Measurements from ENCODE around the gene AATK. TPM values are rescaled to one million over a fixed set of nuclear protein-coding genes. Genes with fewer than 3 reads are reported as not detected.

AATK gene
- total RNA-seq, 4 donors from 2014 or later: 4.1 to 17.6 (median 7.4) TPM

GRCh38 chr17:81179220-81179619 lies 13.2 kb upstream of the AATK start:
- H3K9me3 ChIP-seq: no peaks in the 10 kb centered on the region
- intact Hi-C loops (cut with DNase I): no loop called here
- no peak overlapping the region for H3K4me3 ChIP-seq (replicated peaks in 1 of 3)
- no peak for TF ChIP-seq POLR2A (IDR thresholded peaks at IDR 0.05)
- TF ChIP-seq, protein P1, sequence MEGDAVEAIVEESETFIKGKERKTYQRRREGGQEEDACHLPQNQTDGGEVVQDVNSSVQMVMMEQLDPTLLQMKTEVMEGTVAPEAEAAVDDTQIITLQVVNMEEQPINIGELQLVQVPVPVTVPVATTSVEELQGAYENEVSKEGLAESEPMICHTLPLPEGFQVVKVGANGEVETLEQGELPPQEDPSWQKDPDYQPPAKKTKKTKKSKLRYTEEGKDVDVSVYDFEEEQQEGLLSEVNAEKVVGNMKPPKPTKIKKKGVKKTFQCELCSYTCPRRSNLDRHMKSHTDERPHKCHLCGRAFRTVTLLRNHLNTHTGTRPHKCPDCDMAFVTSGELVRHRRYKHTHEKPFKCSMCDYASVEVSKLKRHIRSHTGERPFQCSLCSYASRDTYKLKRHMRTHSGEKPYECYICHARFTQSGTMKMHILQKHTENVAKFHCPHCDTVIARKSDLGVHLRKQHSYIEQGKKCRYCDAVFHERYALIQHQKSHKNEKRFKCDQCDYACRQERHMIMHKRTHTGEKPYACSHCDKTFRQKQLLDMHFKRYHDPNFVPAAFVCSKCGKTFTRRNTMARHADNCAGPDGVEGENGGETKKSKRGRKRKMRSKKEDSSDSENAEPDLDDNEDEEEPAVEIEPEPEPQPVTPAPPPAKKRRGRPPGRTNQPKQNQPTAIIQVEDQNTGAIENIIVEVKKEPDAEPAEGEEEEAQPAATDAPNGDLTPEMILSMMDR (IDR thresholded peaks at IDR 0.05): no peak
- no peak overlapping the region for H3K27ac ChIP-seq
- no peaks in the 10 kb centered on the region for H3K36me3 ChIP-seq
- WGBS, 2 donors: 60 to 76% methylated on average over 1 to 9 of the region's 9 CpGs
- no peaks in the 10 kb centered on the region for H3K4me1 ChIP-seq
- H3K27me3 ChIP-seq: no peaks in the 10 kb centered on the region
- no peak for DNase-seq

DNA sequence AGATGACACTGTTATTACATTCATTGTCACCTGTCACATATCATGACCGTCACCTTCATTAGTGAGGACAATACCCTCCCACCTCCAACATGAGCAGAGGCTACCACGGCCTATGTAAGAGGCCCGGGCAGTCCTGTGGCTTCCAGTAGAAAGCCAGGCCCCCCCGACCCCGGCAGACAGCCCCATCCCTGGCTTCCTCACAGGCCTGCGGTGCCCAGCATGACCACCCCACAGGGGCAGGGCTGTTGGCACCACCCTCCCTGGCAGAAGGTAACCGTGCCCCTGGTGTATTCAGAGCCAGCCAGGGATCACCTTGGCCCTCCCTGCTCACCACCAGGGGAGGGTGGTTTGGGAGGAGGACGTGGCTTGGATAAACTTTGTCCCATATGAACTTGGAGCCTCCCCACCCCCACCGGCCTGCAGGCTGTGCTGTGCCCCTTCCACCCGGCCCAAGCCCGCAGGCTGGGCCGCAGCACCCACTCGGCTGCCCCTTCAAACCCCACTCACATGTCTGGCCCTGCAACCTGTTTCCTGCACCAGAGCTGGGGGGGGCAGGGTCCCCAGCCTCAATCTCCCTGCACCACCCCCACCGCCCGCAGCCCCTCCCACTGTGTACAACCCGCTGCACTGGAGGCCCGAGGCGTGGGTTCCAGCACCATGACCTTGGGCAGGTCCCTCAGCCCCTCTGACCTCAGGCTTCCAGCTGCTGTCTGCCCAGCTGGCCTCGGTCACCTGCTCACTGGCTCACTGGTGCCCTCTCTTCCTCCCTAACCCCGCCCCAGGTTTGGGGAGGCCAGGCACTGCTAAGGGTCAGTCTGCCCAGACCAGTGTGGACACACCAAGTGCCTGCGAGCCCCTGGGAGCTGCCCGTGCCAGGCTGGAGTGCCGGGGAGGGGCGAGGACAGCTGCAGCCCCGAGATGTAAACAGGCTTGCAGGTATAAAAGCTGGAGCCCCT lies 12.4 kb upstream of the AATK start:
- H3K27me3 ChIP-seq: no peaks in the 10 kb centered on the region
- DNase-seq: no peak
- no peaks in the 10 kb centered on the region for H3K4me1 ChIP-seq
- WGBS, 2 donors: 81 to 90% methylated on average over 7 to 13 of the region's 25 CpGs
- no peaks in the 10 kb centered on the region for H3K9me3 ChIP-seq
- H3K27ac ChIP-seq: no peak overlapping the region
- H3K36me3 ChIP-seq: no peaks in the 10 kb centered on the region
- no peak overlapping the region for H3K4me3 ChIP-seq (replicated peaks in 1 of 3)
- TF ChIP-seq, protein P1 (IDR thresholded peaks at IDR 0.05): no peak
- TF ChIP-seq POLR2A (IDR thresholded peaks at IDR 0.05): no peak
- intact Hi-C loops (cut with DNase I): no loop called here

DNA sequence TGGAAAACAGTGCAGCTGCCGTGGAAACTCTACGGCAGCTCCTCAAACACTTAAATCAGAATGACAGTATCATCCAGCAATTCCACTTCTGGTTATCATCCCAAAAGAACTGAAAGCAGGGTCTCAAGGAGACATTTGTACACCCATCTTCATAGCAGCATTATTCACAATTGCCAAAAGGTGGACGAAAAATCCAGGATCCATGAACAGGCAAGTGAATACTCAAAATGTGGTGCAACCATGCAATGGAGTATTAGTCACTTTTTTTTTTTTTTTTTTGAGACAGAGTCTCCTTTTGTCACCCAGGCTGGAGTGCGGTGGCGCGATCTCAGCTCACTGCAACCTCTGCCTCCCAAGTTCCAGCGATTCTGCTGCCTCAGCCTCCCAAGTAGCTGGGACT lies 10.6 kb upstream of the AATK start:
- H3K27me3 ChIP-seq: no peaks in the 10 kb centered on the region
- no peak overlapping the region for H3K4me3 ChIP-seq (replicated peaks in 1 of 3)
- H3K4me1 ChIP-seq: no peaks in the 10 kb centered on the region
- no peak overlapping the region for H3K27ac ChIP-seq
- no peak for DNase-seq
- intact Hi-C loops (cut with DNase I): no loop called here
- 96% methylated on average over 7 of the region's 7 CpGs for WGBS, 2 donors
- H3K36me3 ChIP-seq: no peaks in the 10 kb centered on the region
- TF ChIP-seq POLR2A (IDR thresholded peaks at IDR 0.05): no peak
- TF ChIP-seq, protein P1 (IDR thresholded peaks at IDR 0.05): no peak
- H3K9me3 ChIP-seq: no peaks in the 10 kb centered on the region

DNA sequence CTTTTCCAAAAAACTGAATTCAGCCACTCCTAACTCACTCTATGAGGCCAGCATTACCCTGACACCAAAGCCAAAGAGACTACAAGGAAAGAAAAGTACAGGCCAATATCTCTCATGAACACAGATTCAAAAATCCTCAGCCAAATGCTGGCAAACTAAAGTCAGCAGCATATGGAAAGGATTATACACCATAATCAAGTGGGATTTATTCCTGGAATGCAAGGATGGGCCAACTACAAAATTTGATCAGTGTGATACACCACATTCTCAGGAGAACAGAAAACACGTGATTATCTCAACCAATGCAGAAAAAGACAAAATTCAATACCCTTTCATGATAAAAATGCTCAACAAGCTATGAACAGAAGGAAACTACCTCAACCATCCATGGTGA lies 7.7 kb upstream of the AATK start:
- Histone ChIP-seq H3K27me3 (no peaks in the 10 kb centered on the region), H3K4me1 (no peaks in the 10 kb centered on the region), H3K27ac (no peak overlapping the region), H3K36me3 (no peaks in the 10 kb centered on the region), H3K9me3 (no peaks in the 10 kb centered on the region), H3K4me3 (replicated peaks in 1 of 3) (no peak overlapping the region)
- intact Hi-C loops (cut with DNase I): no loop called here
- 80 to 92% methylated on average over 1 of the region's 1 CpG for WGBS, 2 donors
- TF ChIP-seq, protein P1 (IDR thresholded peaks at IDR 0.05): no peak
- TF ChIP-seq POLR2A (IDR thresholded peaks at IDR 0.05): no peak
- no peak for DNase-seq

- H3K27ac ChIP-seq: no peak overlapping the region
- 89 to 93% methylated on average over 8 to 10 of the region's 11 CpGs for WGBS, 2 donors
- TF ChIP-seq, protein P1 (IDR thresholded peaks at IDR 0.05): no peak
- no peak for TF ChIP-seq POLR2A (IDR thresholded peaks at IDR 0.05)
- DNase-seq: no peak
- H3K4me1 ChIP-seq: no peaks in the 10 kb centered on the region
- intact Hi-C loops (cut with DNase I): no loop called here
- H3K36me3 ChIP-seq: no peaks in the 10 kb centered on the region
- no peaks in the 10 kb centered on the region for H3K9me3 ChIP-seq
- H3K27me3 ChIP-seq: no peaks in the 10 kb centered on the region
- no peak overlapping the region for H3K4me3 ChIP-seq (replicated peaks in 1 of 3)
Measured at GRCh38 chr17:81173052-81173761, 7.2 kb upstream of the AATK start.

Data from thyroid gland (tissue), 4 donors.